ENCODE results near the gene HS3ST4. TPM values are rescaled to one million over a fixed set of nuclear protein-coding genes. Genes with fewer than 3 reads are reported as not detected.

Gene HS3ST4
- total and polyA plus RNA-seq, 2 experiments from 2014 or later, result 0.44 to 2.1 TPM

- no peak for TF ChIP-seq ZNF462 (CRISPR knock-in tag; IDR thresholded peaks at IDR 0.05)
Measured at GRCh38 chr16:25785361-25785760, 93.6 kb downstream of the HS3ST4 start (continued).

- ATAC-seq, result no peak
- DNase-seq (ENCODE audit: low spot score), result no peak
Measured at GRCh38 chr16:25786748-25787147, 95.0 kb downstream of the HS3ST4 start.

More at GRCh38 chr16:25786748-25787147, 95.0 kb downstream of the HS3ST4 start:
- no peaks in the 10 kb centered on the region for H3K27me3 ChIP-seq (ENCODE audit: insufficient read depth)
- H3K4me1 ChIP-seq (ENCODE audit: insufficient read depth), result no peaks in the 10 kb centered on the region
- Mint-ChIP-seq H3K27ac (no peak overlapping the region), H3K4me3 (no peak overlapping the region), H3K9me3 (peaks cover 72% of the 10 kb centered on the region), H3K4me1 (peaks cover 7% of the 10 kb centered on the region; the same call in 2 of the 3 replicates), H3K36me3 (ENCODE audit: low read depth) (peaks cover 17% of the 10 kb centered on the region), H3K27me3 (ENCODE audit: insufficient read depth, low read depth, poor library complexity) (peaks cover 2% of the 10 kb centered on the region)
- no peaks in the 10 kb centered on the region for H4K20me1 ChIP-seq (replicated peaks; ENCODE audit: insufficient read depth)
- TF ChIP-seq REST (IDR thresholded peaks at IDR 0.05; ENCODE audit: unreplicated experiment) (no peak), NANOG (IDR thresholded peaks at IDR 0.05; ENCODE audit: borderline replicate concordance) (no peak), CREB1 (CRISPR knock-in tag; IDR thresholded peaks at IDR 0.05; ENCODE audit: low read depth) (no peak)
- H3F3A ChIP-seq (replicated peaks; ENCODE audit: low read depth), result no peaks in the 10 kb centered on the region
- no peak overlapping the region for H2AFZ ChIP-seq
- H3K27ac ChIP-seq (ENCODE audit: low read depth), result no peak overlapping the region
- H3K79me2 ChIP-seq (replicated peaks; ENCODE audit: insufficient read depth), result no peaks in the 10 kb centered on the region
- 0 out of 2 replicates have a peak, but pooled peaks cover under 1% of the 10 kb centered on the region for H3K36me3 ChIP-seq (ENCODE audit: insufficient read depth)
- no peaks in the 10 kb centered on the region for H3K9me2 ChIP-seq (ENCODE audit: insufficient read depth)
- H3K4me2 ChIP-seq, result no peak overlapping the region
- H3K4me3 ChIP-seq, result no peak overlapping the region
